Measurements from ENCODE around the gene DFFA.
A peak's percentile ranks its signal among the peaks of the same experiment; 100 is the strongest.
"Not testable (repeated sequence)": the region's sequence is repeated elsewhere in the genome, so short reads cannot be mapped to it uniquely, and the experiment has no call there.

Gene DFFA

GRCh38 chr1:10506046-10506676 lies 33.8 kb upstream of the DFFA start:
- DNase-seq (ENCODE audit: low read depth in 2 of 2) = not testable (repeated sequence)

GRCh38 chr1:10504249-10504648 lies 31.9 kb upstream of the DFFA start:
- DNase-seq (ENCODE audit: low read depth in 2 of 2) = no peak

- no peak for DNase-seq (ENCODE audit: low read depth in 2 of 2)
Measured at GRCh38 chr1:10502206-10502605, 29.9 kb upstream of the DFFA start.

- no peak for DNase-seq (ENCODE audit: low read depth in 2 of 2)
Measured at GRCh38 chr1:10498231-10498630, 25.9 kb upstream of the DFFA start.

DNA sequence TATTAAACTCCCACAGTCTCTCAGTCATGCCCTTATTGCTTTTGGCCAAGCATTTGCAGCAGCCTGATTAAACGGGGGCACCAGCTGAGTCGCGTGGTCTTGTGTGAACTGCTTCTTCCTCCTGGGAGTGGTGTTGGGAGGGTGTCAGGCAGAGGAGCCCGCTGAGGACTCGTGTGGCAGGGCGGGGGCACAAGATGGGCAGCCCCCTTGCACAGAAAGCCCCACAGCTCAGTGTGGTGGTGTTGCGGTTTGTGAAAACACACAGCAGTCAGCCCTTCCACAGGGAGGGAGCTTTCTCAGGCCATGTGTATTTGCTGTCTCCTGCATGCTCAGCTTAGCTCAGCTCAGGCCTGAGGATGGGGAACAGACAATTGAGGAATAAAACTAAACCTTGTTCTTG lies 24.8 kb upstream of the DFFA start:
- DNase-seq (ENCODE audit: low read depth in 2 of 2) = no peak

- no peak for DNase-seq (ENCODE audit: low read depth in 2 of 2)
Measured at GRCh38 chr1:10495952-10496351, 23.6 kb upstream of the DFFA start.

GRCh38 chr1:10495475-10495817 lies 23.1 kb upstream of the DFFA start:
- DNase-seq (ENCODE audit: low read depth in 2 of 2) = no peak

DNA sequence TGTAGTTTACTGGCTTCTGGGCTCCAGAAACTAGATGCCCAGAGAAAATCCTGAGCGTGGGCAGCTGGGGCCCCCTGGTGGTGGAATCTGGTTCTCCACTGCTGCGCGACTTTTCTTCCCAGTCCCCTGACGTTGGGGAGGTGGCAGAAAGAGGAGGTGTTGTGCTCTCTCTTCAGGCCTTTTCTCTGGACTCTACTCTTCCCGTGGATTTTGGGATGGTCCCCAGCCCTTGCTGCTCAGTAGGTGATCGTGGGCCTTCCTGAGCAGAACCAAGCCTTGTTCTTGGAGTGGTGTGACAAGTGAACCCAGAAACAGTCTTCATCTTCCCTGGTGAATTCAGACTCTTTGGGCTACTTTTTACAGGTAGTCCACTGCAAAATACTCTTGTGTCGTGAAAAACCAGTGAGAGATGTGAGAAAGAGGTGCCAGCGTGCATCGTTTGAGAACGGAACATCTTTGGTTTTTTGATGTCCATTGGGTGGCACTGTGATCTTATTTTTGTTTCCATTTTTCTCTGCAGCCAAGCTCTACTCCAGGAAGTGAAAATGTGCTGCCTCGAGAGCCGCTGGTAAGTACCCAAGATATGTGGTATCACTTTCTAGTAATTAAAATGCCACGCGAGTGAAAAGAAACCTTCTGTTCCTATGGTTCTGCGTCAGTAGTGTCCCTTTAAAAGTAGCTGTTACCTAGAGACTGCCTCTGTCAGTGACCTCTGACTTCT lies 22.6 kb upstream of the DFFA start:
- DNase-seq (ENCODE audit: low read depth in 2 of 2) = peak; percentile 64 to 79

DNA sequence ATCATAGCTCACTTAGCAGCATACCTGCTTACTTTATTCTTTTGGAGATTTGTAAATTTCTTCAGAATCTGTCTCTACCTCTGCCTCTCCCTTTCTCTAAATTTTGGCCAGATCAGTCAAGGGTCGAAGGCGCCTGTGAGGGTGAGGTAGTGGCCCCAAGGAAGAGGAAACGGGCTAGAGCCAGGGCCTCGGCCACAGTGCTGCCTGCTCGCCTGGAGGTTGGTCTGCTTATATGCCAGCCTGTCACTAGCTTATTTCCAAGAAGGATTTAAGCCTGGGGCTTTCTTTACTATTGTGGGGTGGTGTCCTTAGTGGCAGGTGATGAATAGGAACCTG lies 22.1 kb upstream of the DFFA start:
- no peak for DNase-seq (ENCODE audit: low read depth in 2 of 2)

GRCh38 chr1:10490286-10490970 lies 18.1 kb upstream of the DFFA start:
- DNase-seq (ENCODE audit: low read depth in 2 of 2) = no peak

- DNase-seq (ENCODE audit: low read depth in 2 of 2) = no peak
Measured at GRCh38 chr1:10489291-10490055, 17.1 kb upstream of the DFFA start.

DNA sequence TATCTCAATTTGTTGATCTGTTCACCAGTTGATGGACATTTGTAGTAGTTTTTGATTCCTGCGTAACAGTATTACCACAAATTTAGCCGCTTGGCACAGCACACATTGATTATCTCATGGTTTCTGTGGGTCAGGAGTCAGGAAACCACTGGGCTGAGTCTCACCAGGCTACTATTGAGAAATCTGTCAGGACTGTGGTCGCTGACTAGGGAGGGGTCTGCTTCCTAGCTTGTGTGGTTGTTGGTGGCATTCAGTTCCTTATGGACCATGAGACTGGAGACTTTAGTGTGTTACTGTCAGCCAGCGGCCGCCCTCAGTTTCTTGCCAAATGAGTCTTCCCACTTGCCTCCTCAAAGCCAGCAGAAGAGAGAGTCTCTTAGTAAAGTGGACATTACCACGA lies 12.2 kb upstream of the DFFA start:
- DNase-seq (ENCODE audit: low read depth in 2 of 2) = no peak

DNA sequence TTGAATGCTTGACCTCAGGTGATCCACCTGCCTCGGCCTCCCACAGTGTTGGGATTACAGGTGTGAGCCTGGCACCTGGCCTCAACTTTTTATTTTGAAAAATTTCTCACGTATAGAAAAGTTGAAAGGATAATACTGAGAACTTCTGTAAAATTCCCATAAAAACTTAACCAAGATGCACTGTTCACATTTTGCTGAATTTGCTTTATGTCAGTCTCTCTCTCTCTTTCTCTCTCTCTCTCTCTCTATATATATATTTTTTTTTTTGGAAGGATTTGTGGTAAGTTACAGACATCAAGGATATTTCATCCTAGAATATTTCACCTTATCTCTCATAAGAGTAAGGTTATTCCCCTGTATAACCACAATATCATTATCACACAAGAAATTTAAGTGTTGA lies 8.3 kb upstream of the DFFA start:
- DNase-seq (ENCODE audit: low read depth in 2 of 2) = no peak

DNA sequence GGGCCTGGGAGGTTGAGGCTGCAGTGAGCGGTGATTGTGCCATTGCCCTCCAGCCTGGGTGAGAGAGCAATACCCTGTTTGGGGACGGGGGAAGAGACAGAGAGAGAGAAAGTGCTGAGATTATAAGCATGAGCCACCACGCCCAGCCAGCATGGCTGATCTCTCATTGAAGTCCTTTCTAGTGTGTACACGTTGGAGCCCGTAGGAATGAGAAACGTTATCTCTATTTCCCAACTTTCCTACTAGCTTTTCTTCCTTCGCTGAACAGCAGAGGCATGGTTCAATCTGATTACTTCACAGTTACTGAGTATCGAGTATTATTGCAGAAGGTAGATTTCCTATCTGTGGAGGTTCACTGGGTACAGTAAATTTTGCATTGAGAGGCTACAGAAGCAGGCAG lies 7.0 kb upstream of the DFFA start:
- DNase-seq (ENCODE audit: low read depth in 2 of 2) = no peak

- DNase-seq (ENCODE audit: low read depth in 2 of 2) = no peak
Measured at GRCh38 chr1:10475510-10475909, 3.2 kb upstream of the DFFA start.

GRCh38 chr1:10474613-10475507 lies 2.5 kb upstream of the DFFA start, which contains the start of gene PEX14:
Gene PEX14 (plus strand): TSS chr1:10474950. CDS start chr1:10474967, 17 bp downstream.
- peak; percentile 52 to 65 for DNase-seq (ENCODE audit: low read depth in 2 of 2)

- not testable (repeated sequence) for DNase-seq (ENCODE audit: low read depth in 2 of 2)
Measured at GRCh38 chr1:10474309-10474612, 1.9 kb upstream of the DFFA start.

GRCh38 chr1:10473145-10473765 lies 926 bp upstream of the DFFA start:
- no peak for DNase-seq (ENCODE audit: low read depth in 2 of 2)

DNA sequence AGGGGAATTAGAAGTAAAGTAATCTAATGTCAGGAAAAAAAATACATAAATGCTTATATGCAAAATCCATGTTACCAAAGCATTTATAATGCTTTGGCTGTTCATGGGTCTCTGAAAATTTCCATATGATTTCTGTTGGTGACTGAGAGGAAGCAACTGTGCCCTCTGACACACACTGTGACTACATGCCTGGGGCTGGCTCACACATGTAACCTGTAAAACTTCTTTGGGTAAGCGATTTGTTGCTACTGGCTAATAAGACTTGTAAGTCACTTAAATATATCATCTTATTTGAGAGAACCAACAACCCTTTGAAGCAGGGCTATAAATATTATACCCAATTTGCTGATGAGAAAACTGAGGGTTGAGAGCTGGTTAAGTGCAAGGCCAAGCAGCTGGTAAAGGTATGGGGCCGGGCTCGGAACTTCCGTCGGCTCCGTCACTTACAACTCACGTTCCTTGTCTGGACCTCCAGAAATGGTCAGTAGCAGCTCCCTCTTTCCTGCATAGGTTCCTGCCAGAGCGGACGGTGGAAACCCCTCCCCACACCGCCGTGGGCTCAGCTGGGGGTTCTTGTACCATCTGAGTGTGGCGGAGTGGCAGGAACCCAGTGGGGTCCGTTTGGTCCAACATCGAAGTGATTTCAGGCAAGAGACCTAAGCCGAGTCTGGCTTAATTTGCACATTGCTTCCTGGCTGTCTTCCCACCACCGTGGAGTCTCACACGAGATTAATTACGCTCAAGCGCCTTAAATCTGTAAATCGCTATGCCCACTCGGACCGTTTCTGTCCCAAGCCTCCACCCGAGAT lies 714 bp downstream of the DFFA start:
- no peak for DNase-seq (ENCODE audit: low read depth in 2 of 2)

DNA sequence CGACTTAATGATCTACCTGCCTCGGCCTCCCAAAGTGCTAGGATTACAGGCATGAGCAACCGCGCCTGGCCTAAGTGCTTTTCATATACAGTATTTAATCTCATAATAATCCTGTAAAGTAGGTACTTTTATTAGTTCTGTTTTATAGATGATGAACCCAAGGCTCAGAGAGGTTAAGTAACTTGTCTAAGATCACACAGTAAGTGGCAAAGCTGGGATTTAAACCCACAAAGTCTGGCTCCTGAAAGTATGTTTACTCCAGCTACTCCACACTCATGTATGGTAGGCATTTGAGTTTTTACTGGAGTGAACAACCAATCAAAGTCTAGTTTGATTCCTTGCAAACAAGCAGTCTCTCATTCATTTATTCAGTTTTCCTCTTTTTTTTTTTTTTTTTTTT lies 2.3 kb downstream of the DFFA start:
- DNase-seq (ENCODE audit: low read depth in 2 of 2) = no peak
